HepG2 (cell line): ENCODE results near the gene TEAD1. TPM values are rescaled to one million over a fixed set of nuclear protein-coding genes. Genes with fewer than 3 reads are reported as not detected.

Experiments used
- CENPT ChIP-seq: sonication (generic); formaldehyde crosslinking; IDR thresholded peaks from 2 replicates; pipeline ENCODE4 v1.8.0; 2022; ENCODE audit warnings: low read depth, mild to moderate bottlenecking, moderate library complexity, missing genetic modification reagents
- CSRNP2 ChIP-seq: sonication (generic); formaldehyde crosslinking; conservative IDR thresholded peaks from 2 replicates; pipeline ENCODE4 v1.8.0; 2022; ENCODE audit warnings: low read depth, missing genetic modification reagents
- E2F5 ChIP-seq: sonication (generic); formaldehyde crosslinking; conservative IDR thresholded peaks from 2 replicates; pipeline ENCODE4 v1.4.0; 2020; ENCODE audit warnings: missing genetic modification reagents
- ELF1 ChIP-seq: sonication (generic); formaldehyde crosslinking; IDR thresholded peaks from 2 replicates; pipeline ENCODE4 v1.4.0; 2020; ENCODE audit warnings: missing genetic modification reagents
- HMGXB3 ChIP-seq: sonication (generic); formaldehyde crosslinking; IDR thresholded peaks from 2 replicates; pipeline ENCODE4 v1.4.0; 2020; ENCODE audit warnings: missing genetic modification reagents, borderline replicate concordance
- ISL2 ChIP-seq: sonication (generic); formaldehyde crosslinking; IDR thresholded peaks from 2 replicates; pipeline ENCODE4 v1.5.0; 2020; ENCODE audit warnings: missing genetic modification reagents
- MAFK ChIP-seq, 2 experiments: IDR thresholded peaks in 1 of 2; conservative IDR thresholded peaks in 1 of 2; 2 replicates each; pipeline ENCODE4 v1.6.1; 2011; ENCODE audit warnings: improper control_type of control experiment in 2 of 2, low read length in 2 of 2
- NFE2L2 ChIP-seq: fragments of 150-350 bp; IDR thresholded peaks from 2 replicates; pipeline ENCODE4 v1.6.1; 2014; ENCODE audit warnings: low read length
- RBM39 ChIP-seq: fragments of 200-400 bp; formaldehyde crosslinking; IDR thresholded peaks from one replicate; pipeline ENCODE4 v1.6.1; 2018; ENCODE audit warnings: antibody characterized with exemption, mild to moderate bottlenecking, low read depth, low read length; ENCODE audit not compliant: poor library complexity, severe bottlenecking
- REPIN1 ChIP-seq: sonication (generic); formaldehyde crosslinking; IDR thresholded peaks from 2 replicates; pipeline ENCODE4 v1.8.0; 2022; ENCODE audit warnings: missing genetic modification reagents, low read depth, mild to moderate bottlenecking, borderline replicate concordance
- SSRP1 ChIP-seq: IDR thresholded peaks from 2 replicates; pipeline ENCODE4 v1.6.1; 2016; ENCODE audit warnings: control low read depth
- ZKSCAN5 ChIP-seq: sonication (generic); formaldehyde crosslinking; IDR thresholded peaks from 2 replicates; pipeline ENCODE4 v1.5.1; 2020; ENCODE audit warnings: mild to moderate bottlenecking, missing genetic modification reagents
- ZNF12 ChIP-seq: sonication (generic); formaldehyde crosslinking; IDR thresholded peaks from 2 replicates; pipeline ENCODE4 v1.5.0; 2020; ENCODE audit warnings: missing genetic modification reagents
- ZNF235 ChIP-seq: sonication (generic); formaldehyde crosslinking; IDR thresholded peaks from 2 replicates; pipeline ENCODE4 v1.8.1; 2023; ENCODE audit warnings: mild to moderate bottlenecking, missing genetic modification reagents, borderline replicate concordance
- ZNF256 ChIP-seq: sonication (generic); formaldehyde crosslinking; conservative IDR thresholded peaks from 2 replicates; pipeline ENCODE4 v1.4.0; 2020; ENCODE audit warnings: missing genetic modification reagents
- ZNF768 ChIP-seq: sonication (generic); formaldehyde crosslinking; IDR thresholded peaks from 2 replicates; pipeline ENCODE4 v1.4.0; 2020; ENCODE audit warnings: missing genetic modification reagents
- ZNF777 ChIP-seq: sonication (generic); formaldehyde crosslinking; IDR thresholded peaks from 2 replicates; pipeline ENCODE4 v1.4.0; 2020; ENCODE audit warnings: missing genetic modification reagents
- ZNF879 ChIP-seq: sonication (generic); formaldehyde crosslinking; IDR thresholded peaks from 2 replicates; pipeline ENCODE4 v1.8.1; 2023; ENCODE audit warnings: missing genetic modification reagents
- polyA plus RNA-seq, 8 experiments: library from polyadenylated mRNA; depleted of rRNA in 3 of 8; stranded (reverse) in 7 of 8; unstranded in 1 of 8; fragments of >200 nt; fragmentation: Illumina TruSeq in 4 of 8; extraction: Trizol in 4 of 8; gene quantifications; 2 replicates each; pipeline versions ENCODE4 v1.2.1 to v1.2.3, GENCODE V29; 2011 to 2016; ENCODE audit warnings: low read depth in 4 of 8, missing spikeins in 1 of 8, mixed read lengths in 1 of 8; ENCODE audit not compliant: insufficient read depth in 1 of 8
- total RNA-seq, 5 experiments: library from RNA; depleted of rRNA; stranded (reverse); fragments of >200 nt; fragmentation: Illumina TruSeq; extraction: Trizol; gene quantifications; 2 replicates each; pipeline ENCODE4 v1.2.3, GENCODE V29; 2016; ENCODE audit warnings: low read depth in 1 of 5

The TEAD1 gene
- total and polyA plus RNA-seq, 2 of the 13 experiments (the other 11 are each of a cell fraction or from before 2014, with no cell fraction given) = 20.1 to 30.5 TPM

- peak; percentile 80; the same call in 1 of the 2 replicates for TF ChIP-seq HMGXB3 (CRISPR knock-in tag)
- no peak for TF ChIP-seq NFE2L2
- no peak; the same call in 1 of the 2 replicates for TF ChIP-seq ELF1 (CRISPR knock-in tag)
- TF ChIP-seq ZNF768 (CRISPR knock-in tag) = peak; percentile 56; the same call in 1 of the 2 replicates
- TF ChIP-seq RBM39 = no peak
- no peak for TF ChIP-seq ZNF879
- TF ChIP-seq SSRP1 (CRISPR knock-in tag) = peak; percentile 82; the same call in 1 of the 2 replicates
- TF ChIP-seq ZNF256 = no peak
- no peak for TF ChIP-seq E2F5 (CRISPR knock-in tag)
- 0 out of 4 replicates have a peak, but pooled peaks of 1 of the 2 experiments have one; percentile 2 for TF ChIP-seq MAFK (conservative IDR thresholded peaks at IDR 0.05 in 1 of 2, IDR thresholded peaks at IDR 0.05 in 1 of 2; ENCODE audit: low read length in 2 of 2)
- no peak for TF ChIP-seq ZNF777
- peak; percentile 56; the same call in 1 of the 2 replicates for TF ChIP-seq ZNF12 (CRISPR knock-in tag)
- peak; percentile 78; the same call in 1 of the 2 replicates for TF ChIP-seq REPIN1 (CRISPR knock-in tag)
- TF ChIP-seq ZKSCAN5 (CRISPR knock-in tag) = no peak
- peak; percentile 87 for TF ChIP-seq ISL2 (CRISPR knock-in tag)
- no peak for TF ChIP-seq ZNF235 (CRISPR knock-in tag)
- no peak for TF ChIP-seq CSRNP2 (CRISPR knock-in tag)
- TF ChIP-seq CENPT = no peak
These were observed 171.6 kb downstream of the TEAD1 start (continued) for GRCh38 chr11:12845739-12846358.
